Measurements from ENCODE around the gene ZMYM5.
"Not testable (repeated sequence)": the region's sequence is repeated elsewhere in the genome, so short reads cannot be mapped to it uniquely, and the experiment has no call there.

Gene ZMYM5

DNA sequence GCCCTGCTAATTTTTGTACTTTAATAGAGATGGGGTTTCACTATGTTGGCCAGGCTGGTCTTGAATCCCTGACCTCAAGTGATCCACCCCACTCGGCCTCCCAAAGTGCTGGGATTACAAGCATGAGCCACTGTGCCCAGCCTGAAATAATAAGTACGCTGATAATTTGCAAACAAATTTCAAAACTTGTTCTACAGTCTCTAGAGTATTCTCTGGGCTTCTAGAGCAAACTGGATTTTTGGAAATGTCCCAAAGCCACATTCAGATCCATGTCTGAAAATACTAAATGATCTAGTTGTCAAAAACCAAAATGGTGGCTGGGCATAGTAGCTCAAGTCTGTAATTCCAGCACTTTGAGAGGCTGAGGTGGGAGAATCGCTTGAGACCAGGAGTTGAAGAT lies 40.8 kb downstream of the ZMYM5 start:
- TF ChIP-seq, protein P1, sequence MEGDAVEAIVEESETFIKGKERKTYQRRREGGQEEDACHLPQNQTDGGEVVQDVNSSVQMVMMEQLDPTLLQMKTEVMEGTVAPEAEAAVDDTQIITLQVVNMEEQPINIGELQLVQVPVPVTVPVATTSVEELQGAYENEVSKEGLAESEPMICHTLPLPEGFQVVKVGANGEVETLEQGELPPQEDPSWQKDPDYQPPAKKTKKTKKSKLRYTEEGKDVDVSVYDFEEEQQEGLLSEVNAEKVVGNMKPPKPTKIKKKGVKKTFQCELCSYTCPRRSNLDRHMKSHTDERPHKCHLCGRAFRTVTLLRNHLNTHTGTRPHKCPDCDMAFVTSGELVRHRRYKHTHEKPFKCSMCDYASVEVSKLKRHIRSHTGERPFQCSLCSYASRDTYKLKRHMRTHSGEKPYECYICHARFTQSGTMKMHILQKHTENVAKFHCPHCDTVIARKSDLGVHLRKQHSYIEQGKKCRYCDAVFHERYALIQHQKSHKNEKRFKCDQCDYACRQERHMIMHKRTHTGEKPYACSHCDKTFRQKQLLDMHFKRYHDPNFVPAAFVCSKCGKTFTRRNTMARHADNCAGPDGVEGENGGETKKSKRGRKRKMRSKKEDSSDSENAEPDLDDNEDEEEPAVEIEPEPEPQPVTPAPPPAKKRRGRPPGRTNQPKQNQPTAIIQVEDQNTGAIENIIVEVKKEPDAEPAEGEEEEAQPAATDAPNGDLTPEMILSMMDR (conservative IDR thresholded peaks at IDR 0.05; ENCODE audit: control insufficient read depth, insufficient read depth, low read depth, low read length): no peak
- DNase-seq (ENCODE audit: low read depth): peak; percentile 13
- no peak overlapping the region for H3K4me3 ChIP-seq (ENCODE audit: control insufficient read depth, low read depth, low read length)

DNA sequence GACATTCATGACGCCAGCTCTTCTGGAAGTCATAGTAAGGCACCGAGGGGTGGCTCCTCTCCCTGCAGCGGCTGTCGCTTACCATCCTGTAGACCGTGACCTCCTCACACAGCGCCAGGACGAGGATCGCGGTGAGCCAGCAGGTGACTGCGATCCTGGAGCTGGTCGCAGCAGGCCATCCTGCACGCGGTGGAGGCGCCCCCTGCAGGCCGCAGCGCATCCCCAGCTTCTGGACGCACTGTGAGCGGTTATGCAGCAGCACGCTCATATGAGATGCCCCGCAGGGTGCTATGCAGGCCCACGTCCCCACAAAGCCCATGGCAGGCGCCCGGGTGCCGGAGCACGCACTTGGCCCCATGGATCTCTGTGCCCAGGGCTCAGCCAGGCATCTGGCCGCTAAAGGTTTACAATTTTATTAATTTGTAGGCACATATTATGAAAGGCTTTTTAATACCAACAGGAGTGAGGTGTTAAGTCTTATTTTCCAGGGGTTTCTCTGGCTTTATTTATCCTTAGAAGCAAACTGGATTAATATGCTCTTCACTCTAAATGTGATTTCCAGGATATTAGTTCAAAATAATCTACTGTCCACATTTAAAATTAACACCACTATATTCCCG lies 45.1 kb downstream of the ZMYM5 start:
- TF ChIP-seq, protein P1 (conservative IDR thresholded peaks at IDR 0.05; ENCODE audit: control insufficient read depth, insufficient read depth, low read depth, low read length): peak; percentile 40
- no peak overlapping the region for H3K4me3 ChIP-seq (ENCODE audit: control insufficient read depth, low read depth, low read length)
- peak; percentile 11 for DNase-seq (ENCODE audit: low read depth)

DNA sequence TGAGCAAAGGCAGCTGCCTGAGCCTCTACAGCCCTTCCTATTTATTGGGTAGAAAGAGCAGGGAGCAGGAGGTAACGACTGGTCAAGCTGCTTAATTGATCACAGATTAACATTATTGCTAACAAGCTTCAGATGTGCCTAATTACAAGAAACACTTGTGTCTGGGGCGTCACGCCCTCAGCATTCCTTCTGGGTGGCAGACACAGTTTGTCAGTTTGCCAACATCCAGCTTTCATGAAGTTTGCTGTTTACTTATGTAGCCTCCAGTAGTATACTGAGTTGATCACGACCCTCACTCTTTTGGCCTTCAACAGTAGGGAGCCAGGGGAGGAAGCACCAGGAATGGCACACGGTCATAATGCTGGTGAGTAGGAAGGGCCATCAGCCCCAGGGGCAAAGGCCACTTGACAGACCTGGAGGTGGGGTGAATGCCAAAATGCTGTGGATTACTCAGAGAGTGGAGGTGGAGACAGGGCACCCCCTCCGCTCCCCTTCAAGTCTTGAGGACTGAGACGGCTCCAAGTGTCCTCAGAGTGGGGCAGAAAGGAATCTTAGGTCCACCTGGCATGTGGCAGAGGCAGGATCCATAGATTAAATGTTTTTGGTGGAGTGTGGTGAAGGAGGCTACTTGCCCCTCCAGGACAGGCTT lies 45.8 kb downstream of the ZMYM5 start:
- H3K4me3 ChIP-seq (ENCODE audit: control insufficient read depth, low read depth, low read length): no peak overlapping the region
- TF ChIP-seq, protein P1 (conservative IDR thresholded peaks at IDR 0.05; ENCODE audit: control insufficient read depth, insufficient read depth, low read depth, low read length): no peak
- no peak for DNase-seq (ENCODE audit: low read depth)

DNA sequence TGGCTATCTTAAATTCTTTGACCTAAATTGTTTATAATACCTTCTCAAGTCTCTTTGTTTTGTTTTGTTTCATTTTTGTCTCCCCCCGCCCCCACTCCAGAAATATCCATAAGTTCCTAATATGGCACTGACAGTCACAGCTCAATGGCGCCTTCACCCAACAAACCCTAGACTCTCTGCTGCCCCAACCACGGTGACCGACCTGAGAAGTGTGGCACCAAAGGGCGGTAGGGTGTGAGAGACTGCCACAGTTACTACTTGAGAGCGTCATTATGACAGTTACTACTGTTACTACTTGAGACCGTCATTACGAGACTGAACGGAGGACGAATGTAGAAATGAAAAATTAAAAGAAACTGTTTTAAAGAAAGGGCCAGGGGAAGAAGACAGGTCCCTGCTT lies 46.3 kb downstream of the ZMYM5 start:
- TF ChIP-seq, protein P1 (conservative IDR thresholded peaks at IDR 0.05; ENCODE audit: control insufficient read depth, insufficient read depth, low read depth, low read length): no peak
- DNase-seq (ENCODE audit: low read depth): no peak
- H3K4me3 ChIP-seq (ENCODE audit: control insufficient read depth, low read depth, low read length): no peak overlapping the region

DNA sequence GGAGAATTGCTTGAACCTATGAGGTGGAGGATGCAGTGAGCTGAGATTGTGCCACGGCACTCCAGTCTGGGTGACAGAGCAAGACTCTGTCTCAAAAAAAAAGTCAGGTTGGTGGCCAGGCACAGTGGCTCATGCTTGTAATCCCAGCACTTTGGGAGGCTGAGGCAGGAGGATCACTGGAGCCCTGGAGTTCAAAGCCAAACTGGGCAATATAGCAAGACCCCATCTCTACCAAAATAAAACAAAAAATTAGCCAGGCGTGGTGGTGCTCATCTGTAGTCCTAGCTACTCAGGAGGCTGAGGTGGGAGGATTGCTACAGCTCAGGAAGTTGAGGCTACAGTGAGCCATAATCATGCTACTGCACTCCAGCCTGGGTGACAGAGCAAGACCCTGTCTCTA lies 47.6 kb downstream of the ZMYM5 start:
- H3K4me3 ChIP-seq (ENCODE audit: control insufficient read depth, low read depth, low read length); DNase-seq (ENCODE audit: low read depth): not testable (repeated sequence)

DNA sequence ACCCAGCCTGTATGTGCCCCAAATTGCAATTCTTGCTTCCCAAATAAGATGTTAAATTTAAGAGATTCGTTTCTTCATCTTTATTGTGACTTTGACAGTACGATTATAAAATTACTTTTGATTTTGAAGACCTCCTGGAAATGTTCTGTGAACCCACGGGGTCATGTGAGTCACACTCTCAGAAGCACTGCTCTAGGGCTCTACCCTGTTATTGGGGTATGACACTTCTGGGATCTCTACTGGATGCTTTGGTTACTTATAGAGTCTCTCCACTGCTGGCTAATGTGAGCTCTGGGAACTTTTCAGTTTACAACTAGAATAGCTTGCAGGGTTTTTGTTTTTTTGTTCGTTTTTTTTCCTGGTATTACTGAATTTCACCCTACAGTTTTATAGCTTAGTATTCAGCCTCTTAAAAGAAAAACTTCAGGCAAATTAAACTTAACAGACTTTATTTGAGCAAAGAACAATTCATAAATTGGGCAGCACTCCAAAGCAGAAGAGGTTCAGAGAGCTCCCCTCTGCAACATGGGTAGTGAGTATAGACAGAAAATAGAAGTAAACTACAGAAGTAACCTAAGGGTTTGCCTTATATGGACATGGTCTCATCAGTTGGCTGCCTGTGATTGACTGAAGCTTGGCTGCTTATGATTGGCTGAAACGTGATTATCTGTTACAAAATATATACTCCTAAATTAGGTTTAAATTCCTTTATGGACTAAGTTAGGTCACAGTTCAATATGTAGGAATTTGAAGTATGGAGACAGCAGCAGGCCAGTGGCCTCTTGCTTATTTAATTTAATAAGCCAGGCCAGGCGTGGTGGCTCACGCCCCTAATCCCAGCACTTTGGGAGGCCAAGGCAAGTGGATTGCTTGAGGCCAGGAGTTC lies 52.2 kb downstream of the ZMYM5 start:
- TF ChIP-seq, protein P1 (conservative IDR thresholded peaks at IDR 0.05; ENCODE audit: control insufficient read depth, insufficient read depth, low read depth, low read length): no peak
- DNase-seq (ENCODE audit: low read depth): peak; percentile 11
- no peak overlapping the region for H3K4me3 ChIP-seq (ENCODE audit: control insufficient read depth, low read depth, low read length)

DNA sequence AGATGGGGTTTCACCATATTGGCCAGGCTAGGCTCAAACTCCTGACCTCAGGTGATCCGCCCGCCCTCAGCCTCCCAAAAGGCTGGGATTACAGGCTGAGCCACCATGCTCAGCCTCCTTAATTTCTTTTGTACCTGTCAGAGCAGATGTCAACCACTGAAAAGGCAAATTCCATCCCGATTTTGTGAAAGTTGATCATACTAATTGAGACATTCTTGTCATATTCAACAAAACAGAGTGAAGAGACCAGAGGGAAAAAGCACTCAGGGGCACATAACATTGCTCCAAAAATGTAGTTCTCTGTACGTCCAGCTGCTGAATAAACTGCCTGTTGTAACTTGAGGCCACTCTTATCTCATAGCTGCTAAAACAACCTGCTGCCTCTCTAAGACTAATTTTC lies 53.3 kb downstream of the ZMYM5 start:
- TF ChIP-seq, protein P1 (conservative IDR thresholded peaks at IDR 0.05; ENCODE audit: control insufficient read depth, insufficient read depth, low read depth, low read length): no peak
- no peak overlapping the region for H3K4me3 ChIP-seq (ENCODE audit: control insufficient read depth, low read depth, low read length)
- DNase-seq (ENCODE audit: low read depth): no peak
